Hematopoietic multipotent progenitor cell treated with erythropoietin and hydrocortisone succinate and interleukin-3 and kit ligand, for 17 days (in vitro differentiated cells): ENCODE results near the gene SUMO2.
A peak's percentile ranks its signal among the peaks of the same experiment; 100 is the strongest.
"Not testable (repeated sequence)": the region's sequence is repeated elsewhere in the genome, so short reads cannot be mapped to it uniquely, and the experiment has no call there.

Experiments
- DNase-seq: peaks from one replicate; pipeline ENCODE4 v3.0.0-alpha.2; 2015; ENCODE audit warnings: low spot score

Gene SUMO2

GRCh38 chr17:75144816-75145512 lies 37.8 kb downstream of the SUMO2 start:
- DNase-seq: no peak

DNA sequence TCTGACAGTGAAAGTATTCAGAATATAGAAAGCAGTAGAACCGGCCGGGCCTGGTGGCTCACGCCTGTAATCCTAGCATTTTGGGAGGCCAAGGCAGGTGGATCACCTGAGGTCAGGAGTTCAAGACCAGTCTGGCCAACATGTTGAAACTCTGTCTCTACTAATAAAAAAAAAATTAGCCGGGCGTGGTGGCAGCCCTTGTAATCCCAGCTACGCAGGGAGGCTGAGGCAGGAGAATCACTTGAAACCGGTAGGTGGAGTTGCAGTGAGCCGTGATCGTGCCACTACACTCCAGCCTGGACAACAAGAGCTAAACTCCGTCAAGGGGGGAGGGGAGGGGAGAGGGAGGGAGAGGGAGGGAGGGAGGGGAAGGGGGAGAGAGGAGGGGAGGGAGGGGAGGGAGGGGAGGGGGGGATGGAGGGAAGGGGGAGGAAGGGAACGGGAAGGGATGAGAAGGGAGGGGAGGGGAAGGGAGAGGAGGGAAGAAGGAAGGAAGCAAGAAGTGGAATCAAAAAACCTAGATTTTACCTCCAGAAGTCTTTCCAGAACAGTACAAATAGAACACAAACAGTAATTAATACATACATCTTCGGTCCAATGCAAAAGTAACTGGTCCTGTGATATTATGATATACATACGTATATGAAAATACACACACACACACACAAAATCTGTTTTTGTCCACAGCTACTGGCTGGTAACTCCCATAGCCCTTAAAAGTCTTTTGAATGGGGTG lies 40.4 kb downstream of the SUMO2 start:
- no peak for DNase-seq

- no peak for DNase-seq
Measured at GRCh38 chr17:75138519-75138918, 44.2 kb downstream of the SUMO2 start.

DNA sequence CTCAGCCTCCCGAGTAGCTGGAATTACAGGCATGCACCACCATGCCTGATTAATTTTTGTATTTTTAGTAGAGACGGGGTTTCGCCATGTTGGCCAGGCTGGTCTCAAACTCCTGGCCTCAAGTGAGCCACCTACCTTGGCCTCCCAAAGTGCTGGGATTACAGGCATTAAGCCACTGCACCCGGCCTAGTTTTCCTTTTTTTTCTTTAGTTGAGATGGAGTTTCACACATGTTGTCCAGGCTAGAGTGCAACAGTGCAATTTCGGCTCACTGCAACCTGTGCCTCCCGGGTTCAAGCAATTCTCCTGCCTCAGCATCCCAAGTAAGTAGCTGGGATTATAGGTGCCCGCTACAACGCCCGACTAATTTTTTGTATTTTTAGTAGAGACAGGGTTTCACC lies 45.0 kb downstream of the SUMO2 start:
- not testable (repeated sequence) for DNase-seq

GRCh38 chr17:75135946-75136345 lies 46.8 kb downstream of the SUMO2 start:
- no peak for DNase-seq

GRCh38 chr17:75135452-75135851 lies 47.3 kb downstream of the SUMO2 start:
- DNase-seq: no peak

DNA sequence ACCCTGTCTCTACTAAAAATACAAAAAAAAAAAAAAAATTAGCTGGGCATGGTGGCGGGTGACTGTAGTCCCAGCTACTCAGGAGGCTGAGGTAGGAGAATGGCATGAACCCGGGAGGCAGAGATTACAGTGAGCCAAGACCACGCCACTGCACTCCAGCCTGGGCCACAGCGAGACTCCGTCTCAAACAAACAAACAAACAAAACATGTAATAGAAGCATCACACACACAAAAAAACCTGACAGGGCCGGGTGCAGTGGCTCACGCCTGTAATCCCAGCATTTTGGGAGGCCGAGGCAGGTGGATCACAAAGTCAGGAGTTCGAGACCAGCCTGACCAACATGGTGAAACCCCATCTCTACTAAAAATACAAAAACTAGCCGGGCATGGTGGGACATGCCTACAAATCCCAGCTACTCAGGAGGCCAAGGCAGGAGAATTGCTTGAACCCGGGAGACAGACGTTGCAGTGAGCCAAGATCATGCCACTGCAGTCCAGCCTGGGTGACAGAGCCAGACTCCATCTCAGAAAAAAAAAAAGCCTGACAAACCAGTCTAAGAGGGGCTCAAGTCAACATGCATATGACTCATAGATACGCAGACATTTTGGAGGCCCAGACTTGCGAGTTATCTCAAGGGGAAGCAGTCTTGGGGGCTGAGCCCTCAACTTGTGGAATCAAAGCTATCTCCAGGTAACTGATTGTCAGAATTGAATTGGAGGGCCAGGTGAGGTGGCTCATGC lies 49.0 kb downstream of the SUMO2 start:
- not testable (repeated sequence) for DNase-seq

GRCh38 chr17:75133001-75133400 lies 49.8 kb downstream of the SUMO2 start:
- DNase-seq: no peak

DNA sequence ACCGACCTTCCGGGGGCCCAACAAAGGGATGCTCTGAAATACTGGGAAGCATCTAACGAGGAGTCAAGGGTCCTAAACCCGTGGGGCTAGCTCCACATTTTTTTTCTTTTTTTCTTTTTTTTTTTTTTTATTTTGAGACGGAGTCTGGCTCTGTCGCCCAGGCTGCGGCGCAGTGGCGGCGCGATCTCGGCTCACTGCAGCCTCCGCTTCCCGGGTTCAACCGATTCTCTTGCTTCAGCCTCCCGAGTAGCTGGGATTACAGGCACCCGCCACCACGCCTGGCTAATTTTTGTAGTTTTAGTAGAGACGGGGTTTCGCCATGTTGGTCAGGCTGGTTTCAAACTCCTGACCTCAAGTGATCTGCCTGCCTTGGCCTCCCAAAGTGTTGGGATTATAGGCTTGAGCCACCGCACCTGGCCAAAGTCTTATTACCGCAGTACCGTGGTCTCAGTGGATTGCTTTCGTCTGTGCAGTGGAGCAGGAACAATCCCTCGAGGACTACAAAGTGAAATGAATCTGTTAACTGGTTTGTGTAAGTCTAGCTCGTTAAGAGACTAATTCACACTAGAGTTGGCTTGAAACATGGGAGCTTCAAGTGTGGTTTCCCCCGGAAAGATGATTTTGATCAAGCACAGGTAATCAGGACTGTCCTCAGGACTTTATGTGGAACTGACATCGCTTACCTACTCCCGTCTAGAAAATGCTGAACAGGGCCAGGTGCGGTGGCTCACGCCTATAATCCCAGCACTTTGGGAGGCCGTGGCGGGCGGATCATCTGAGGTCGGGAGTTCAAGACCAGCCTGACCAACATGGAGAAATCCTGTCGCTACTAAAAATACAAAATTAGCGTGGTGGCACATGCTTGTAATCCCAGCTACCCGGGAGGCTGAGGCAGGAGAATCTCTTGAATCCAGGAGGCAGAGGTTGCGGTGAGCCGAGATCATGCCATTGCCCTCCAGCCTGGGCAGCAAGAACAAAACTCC lies 50.5 kb downstream of the SUMO2 start:
- DNase-seq: not testable (repeated sequence)

DNA sequence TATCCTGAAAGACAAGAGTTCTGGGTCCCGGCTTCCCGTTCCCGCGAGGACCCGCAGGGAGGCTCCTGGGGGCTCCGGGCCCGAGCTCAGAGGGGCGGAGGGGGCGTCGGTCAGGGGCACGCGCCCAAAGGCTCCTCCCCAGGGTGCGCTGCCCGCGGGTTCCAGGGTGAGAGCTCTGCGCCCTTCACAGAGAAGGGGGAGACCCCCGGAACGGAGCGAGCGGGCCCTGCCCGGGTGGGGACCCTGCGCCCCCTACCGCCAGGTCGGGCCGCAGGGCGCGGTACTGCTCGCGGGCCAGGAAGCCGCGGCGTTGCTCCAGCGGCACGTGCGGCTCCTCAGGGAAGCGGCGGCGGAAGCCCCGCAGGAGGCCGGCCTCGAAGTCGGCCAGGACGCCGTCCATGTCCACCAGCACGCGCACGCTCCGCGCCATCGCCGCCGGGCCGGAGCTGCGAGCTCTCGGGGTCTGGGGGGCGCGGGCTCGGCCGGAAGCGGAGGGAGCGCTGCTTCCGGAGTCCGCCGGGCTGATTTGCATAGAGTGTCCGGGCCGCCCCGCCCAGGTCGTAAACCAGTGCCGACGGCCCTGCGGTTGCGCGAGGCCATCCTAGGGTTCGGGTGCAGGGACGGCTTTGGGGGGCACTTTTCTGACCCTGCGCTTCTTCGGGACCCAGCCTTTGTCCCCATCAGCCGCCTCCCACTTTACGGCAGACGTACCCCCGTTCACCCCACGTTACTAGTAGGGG lies 51.3 kb downstream of the SUMO2 start, which contains the start of gene NT5C:
TSS of gene NT5C (minus strand) at position 465 of the 740 bp plus-strand sequence. CDS start at position 430, 35 bp downstream.
- peak; percentile 83 for DNase-seq

DNA sequence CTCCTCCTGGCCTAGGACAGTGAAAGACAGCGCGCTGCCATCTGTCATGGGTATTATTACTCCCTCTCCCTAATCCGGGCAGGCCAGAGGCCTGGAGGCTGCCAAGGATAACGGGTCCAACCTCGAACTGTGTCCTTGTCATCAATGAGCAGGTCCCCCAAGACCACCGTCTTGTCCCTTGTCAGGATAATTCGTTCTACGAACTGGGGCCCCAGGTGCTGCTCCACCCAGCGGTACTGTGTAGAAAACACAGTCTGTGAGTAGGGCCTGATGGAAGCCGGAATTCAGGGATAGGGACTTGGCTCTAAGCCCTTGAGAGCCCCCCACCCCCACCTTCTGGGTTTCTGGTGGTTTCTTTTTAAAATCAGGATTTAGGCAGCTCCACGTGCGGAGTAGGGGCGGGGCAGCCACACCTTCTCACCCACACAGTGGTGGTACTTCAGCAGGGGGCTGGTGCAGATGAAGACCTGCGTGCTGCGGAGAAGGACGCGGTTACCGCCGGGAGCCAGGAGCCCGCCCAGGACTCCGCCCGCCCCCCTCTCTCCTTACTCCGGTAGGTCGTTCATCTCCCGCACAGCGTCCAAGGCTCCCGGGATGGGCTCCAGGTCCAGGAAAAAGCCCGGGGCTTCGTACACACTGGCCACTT lies 52.0 kb downstream of the SUMO2 start:
- peak; percentile 78 for DNase-seq

- DNase-seq: no peak
Measured at GRCh38 chr17:75130059-75130631, 52.6 kb downstream of the SUMO2 start.

DNA sequence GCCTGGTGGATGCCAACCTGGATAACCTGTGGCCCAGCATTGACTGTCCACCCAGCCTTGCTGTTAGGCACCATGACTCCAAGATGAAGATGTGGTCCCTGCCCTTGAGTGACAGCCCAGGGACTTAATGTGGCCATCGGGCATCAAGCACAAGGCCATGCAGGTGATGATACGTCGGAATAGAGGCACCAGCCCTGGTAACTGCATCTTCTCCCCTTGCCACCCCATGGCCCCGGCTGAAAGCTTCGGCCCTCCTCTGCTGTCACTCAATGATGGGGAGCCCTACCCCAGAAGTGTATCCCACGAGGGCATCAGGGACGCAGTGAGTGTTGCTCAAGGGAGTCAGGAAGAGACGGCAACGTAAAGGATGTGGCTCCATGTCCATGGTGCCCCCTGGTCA lies 53.2 kb downstream of the SUMO2 start:
- DNase-seq: no peak

- DNase-seq: no peak
Measured at GRCh38 chr17:75128694-75129505, 53.9 kb downstream of the SUMO2 start.

GRCh38 chr17:75127936-75128335 lies 54.8 kb downstream of the SUMO2 start:
- not testable (repeated sequence) for DNase-seq

DNA sequence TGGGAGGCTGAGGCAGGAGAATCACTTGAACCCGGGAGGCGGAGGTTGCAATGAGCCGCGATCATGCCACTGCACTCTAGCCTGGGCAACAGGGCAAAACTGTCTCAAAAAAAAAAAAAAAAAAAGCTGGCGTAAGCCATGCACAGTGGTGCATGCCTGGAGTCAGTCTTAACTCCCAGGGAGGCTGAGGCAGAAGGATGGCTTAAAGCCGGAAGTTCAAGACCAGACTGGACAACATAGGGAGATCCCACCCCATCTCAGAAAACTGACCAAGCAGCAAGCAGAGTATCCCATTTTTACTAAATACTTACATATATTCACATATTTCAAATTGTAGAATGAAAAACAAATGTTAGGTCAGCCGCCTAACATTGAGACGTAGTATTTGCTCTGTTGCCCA lies 55.8 kb downstream of the SUMO2 start:
- DNase-seq: no peak

GRCh38 chr17:75125984-75126383 lies 56.8 kb downstream of the SUMO2 start:
- no peak for DNase-seq

- no peak for DNase-seq
Measured at GRCh38 chr17:75124819-75125162, 58.0 kb downstream of the SUMO2 start.
